GM23248 (cell line): ENCODE data around the gene OR5H6. TPM values are rescaled to one million over a fixed set of nuclear protein-coding genes. Genes with fewer than 3 reads are reported as not detected.

Experiments used
- DNase-seq: peaks from one replicate; pipeline ENCODE4 v3.0.0-alpha.2; 2015
- H2AFZ ChIP-seq: fragments of 200-600 bp; sonication (generic); 2 replicates; pipeline ENCODE4 v1.6.1; 2016; ENCODE audit warnings: antibody characterized with exemption
- H3F3A ChIP-seq: fragments of 200-600 bp; sonication (generic); 2 replicates; pipeline ENCODE4 v1.6.1; 2016; ENCODE audit warnings: mild to moderate bottlenecking, antibody characterized with exemption, mixed run types; ENCODE audit not compliant: insufficient read depth
- H3K27ac ChIP-seq: fragments of 200-600 bp; sonication (generic); 2 replicates; pipeline ENCODE4 v1.5.1; 2016; ENCODE audit warnings: mild to moderate bottlenecking
- H3K27me3 ChIP-seq: fragments of 200-600 bp; sonication (generic); replicated peaks from 2 replicates; pipeline ENCODE4 v1.6.1; 2016; ENCODE audit warnings: mild to moderate bottlenecking; ENCODE audit not compliant: insufficient read depth
- H3K36me3 ChIP-seq: fragments of 200-600 bp; sonication (generic); 2 replicates; pipeline ENCODE4 v1.6.1; 2016; ENCODE audit warnings: low read depth, mild to moderate bottlenecking
- H3K4me1 ChIP-seq: fragments of 200-600 bp; sonication (generic); 2 replicates; pipeline ENCODE4 v1.6.1; 2016; ENCODE audit warnings: mild to moderate bottlenecking; ENCODE audit not compliant: insufficient read depth
- H3K4me2 ChIP-seq: fragments of 200-600 bp; sonication (generic); one replicate; pipeline ENCODE4 v1.6.1; 2016; ENCODE audit warnings: mild to moderate bottlenecking; ENCODE audit not compliant: unreplicated experiment
- H3K4me3 ChIP-seq: fragments of 200-600 bp; sonication (generic); 2 replicates; pipeline ENCODE4 v1.5.1; 2016; ENCODE audit warnings: mild to moderate bottlenecking
- H3K79me2 ChIP-seq: fragments of 200-600 bp; sonication (generic); 2 replicates; pipeline ENCODE4 v1.6.1; 2016; ENCODE audit warnings: mild to moderate bottlenecking; ENCODE audit not compliant: insufficient read depth
- H3K9ac ChIP-seq: fragments of 200-600 bp; sonication (generic); 2 replicates; pipeline ENCODE4 v1.6.1; 2016; ENCODE audit warnings: mild to moderate bottlenecking
- H3K9me2 ChIP-seq: fragments of 200-600 bp; sonication (generic); 2 replicates; pipeline ENCODE4 v1.6.1; 2016; ENCODE audit warnings: mixed run types, mild to moderate bottlenecking, moderate library complexity; ENCODE audit not compliant: insufficient read depth
- H3K9me3 ChIP-seq: fragments of 200-600 bp; sonication (generic); one replicate; pipeline ENCODE4 v1.6.1; 2017; ENCODE audit warnings: low read depth
- H4K20me1 ChIP-seq: fragments of 200-600 bp; sonication (generic); 2 replicates; pipeline ENCODE4 v1.6.0; 2016; ENCODE audit not compliant: insufficient read depth
- EZH2 ChIP-seq: fragments of 200-600 bp; sonication (generic); IDR thresholded peaks from 2 replicates; pipeline ENCODE4 v1.6.1; 2018; ENCODE audit warnings: antibody characterized with exemption, mild to moderate bottlenecking; ENCODE audit not compliant: insufficient read depth, poor library complexity, severe bottlenecking
- EZH2phosphoT487 ChIP-seq: fragments of 200-600 bp; sonication (generic); IDR thresholded peaks from 2 replicates; pipeline ENCODE4 v1.6.1; 2018; ENCODE audit warnings: antibody characterized with exemption, moderate library complexity, mild to moderate bottlenecking, low read depth; ENCODE audit not compliant: insufficient read depth
- WGBS, 2 experiments: methylation state at CpG; one replicate each; pipeline ENCODE4 v1.1.6; 2015 to 2017; ENCODE audit warnings: low lambda C conversion rate in 2 of 2, low coverage in 1 of 2; ENCODE audit errors: missing lambda C conversion rate in 2 of 2; 5-methylcytosine and 5-hydroxymethylcytosine counted together
- in situ Hi-C: fragments of 300-500 bp; cut with MboI; formaldehyde crosslinking; loops from 2 replicates; pipeline ENCODE4 v1.15.0; 2020
- polyA plus RNA-seq: library from polyadenylated mRNA; unstranded; fragments of >200 nt; fragmentation: Nextera tagmentation; extraction: Ambion mirVana; gene quantifications from 2 replicates; pipeline ENCODE4 v1.2.1, GENCODE V29; 2016
- total RNA-seq: library from RNA; depleted of rRNA; stranded (reverse); fragments of >200 nt; shearing (Covaris generic); gene quantifications from 2 replicates; pipeline ENCODE4 v1.2.3, GENCODE V29; 2014; rRNA removed

Gene OR5H6
- total and polyA plus RNA-seq, 2 experiments from 2014 or later: not detected

- no peak within 1 kb of the TSS for H3K27ac ChIP-seq
- no peaks in the 10 kb centered on the region for H4K20me1 ChIP-seq
- no peaks in the 10 kb centered on the region for H3K36me3 ChIP-seq
- no peak for DNase-seq
- no peaks in the 10 kb centered on the region for H3K27me3 ChIP-seq
- TF ChIP-seq EZH2phosphoT487: no peak
- TF ChIP-seq EZH2: no peak
- no peaks in the 10 kb centered on the region for H3K79me2 ChIP-seq
- H3K9me3 ChIP-seq: no peaks in the 10 kb centered on the region
- no peak within 1 kb of the TSS for H3K9ac ChIP-seq
- no peaks in the 10 kb centered on the region for H3K4me1 ChIP-seq
- no peak within 1 kb of the TSS for H3K4me2 ChIP-seq
- no peak within 1 kb of the TSS for H3K4me3 ChIP-seq
- in situ Hi-C loops: no loop called here
- no peak within 1 kb of the TSS for H2AFZ ChIP-seq
- H3F3A ChIP-seq: no peaks in the 10 kb centered on the region
- WGBS, 2 experiments: 16 to 17% methylated on average over 2 of the region's 2 CpGs
- no peaks in the 10 kb centered on the region for H3K9me2 ChIP-seq
These were observed 18.2 kb downstream of the OR5H6 start, which contains the start of gene OR5H2 for GRCh38 chr3:98282205-98282604. Gene OR5H2, plus strand, starts transcription at chr3:98282505. Its CDS starts 398 bp downstream, at chr3:98282903.

GRCh38 chr3:98290916-98291315 lies 26.9 kb downstream of the OR5H6 start:
- no peak for DNase-seq
- H3K79me2 ChIP-seq: no peaks in the 10 kb centered on the region
- no peaks in the 10 kb centered on the region for H3K36me3 ChIP-seq
- in situ Hi-C loops: no loop called here
- no peaks in the 10 kb centered on the region for H3K9me2 ChIP-seq
- 2 to 7% methylated on average over 1 of the region's 1 CpG for WGBS, 2 experiments
- H3K27me3 ChIP-seq: no peaks in the 10 kb centered on the region
- no peaks in the 10 kb centered on the region for H4K20me1 ChIP-seq
- H3K27ac ChIP-seq: no peak overlapping the region
- no peak overlapping the region for H2AFZ ChIP-seq
- H3K9me3 ChIP-seq: no peaks in the 10 kb centered on the region
- H3F3A ChIP-seq: no peaks in the 10 kb centered on the region
- H3K4me3 ChIP-seq: no peak overlapping the region
- H3K4me1 ChIP-seq: no peaks in the 10 kb centered on the region
- H3K9ac ChIP-seq: no peak overlapping the region
- H3K4me2 ChIP-seq: no peak overlapping the region
- TF ChIP-seq EZH2phosphoT487: no peak
- no peak for TF ChIP-seq EZH2

GRCh38 chr3:98291332-98291957 lies 27.4 kb downstream of the OR5H6 start:
- no peaks in the 10 kb centered on the region for H3K27me3 ChIP-seq
- H3K79me2 ChIP-seq: no peaks in the 10 kb centered on the region
- H3K9me3 ChIP-seq: no peaks in the 10 kb centered on the region
- no peaks in the 10 kb centered on the region for H3K36me3 ChIP-seq
- no peaks in the 10 kb centered on the region for H3K9me2 ChIP-seq
- no peaks in the 10 kb centered on the region for H4K20me1 ChIP-seq
- no peaks in the 10 kb centered on the region for H3K4me1 ChIP-seq
- H3K27ac ChIP-seq: no peak overlapping the region
- WGBS, 2 experiments: 19 to 22% methylated on average over 9 to 10 of the region's 10 CpGs
- H3K4me2 ChIP-seq: no peak overlapping the region
- DNase-seq: no peak
- H3K9ac ChIP-seq: no peak overlapping the region
- H2AFZ ChIP-seq: no peak overlapping the region
- in situ Hi-C loops: no loop called here
- no peaks in the 10 kb centered on the region for H3F3A ChIP-seq
- no peak for TF ChIP-seq EZH2
- no peak for TF ChIP-seq EZH2phosphoT487
- no peak overlapping the region for H3K4me3 ChIP-seq

Other genes with a start within 250 kb of the OR5H6 start
- gene GABRR3, start 228.9 kb upstream of the OR5H6 start, total RNA-seq: not detected in 2 replicates
- gene GABRR3, start 228.9 kb upstream of the OR5H6 start, polyA plus RNA-seq: not detected in 2 replicates
- not detected in 2 replicates for gene OR5AC2, start 177.1 kb upstream of the OR5H6 start, total RNA-seq
- not detected in 2 replicates for gene OR5AC2, start 177.1 kb upstream of the OR5H6 start, polyA plus RNA-seq
- gene OR5H1, start 133.5 kb upstream of the OR5H6 start, total RNA-seq: not detected in 2 replicates
- gene OR5H1, start 133.5 kb upstream of the OR5H6 start, polyA plus RNA-seq: not detected in 2 replicates
- not detected in 2 replicates for gene OR5H14, start 116.8 kb upstream of the OR5H6 start, total RNA-seq
- gene OR5H14, start 116.8 kb upstream of the OR5H6 start, polyA plus RNA-seq: not detected in 2 replicates
- gene OR5H15, start 97.5 kb upstream of the OR5H6 start, total RNA-seq: not detected in 2 replicates
- gene OR5H15, start 97.5 kb upstream of the OR5H6 start, polyA plus RNA-seq: not detected in 2 replicates
- not detected in 2 replicates for gene OR5H2, start 18.3 kb downstream of the OR5H6 start, total RNA-seq
- not detected in 2 replicates for gene OR5H2, start 18.3 kb downstream of the OR5H6 start, polyA plus RNA-seq
- gene OR5K4, start 89.6 kb downstream of the OR5H6 start, total RNA-seq: not detected in 2 replicates
- not detected in 2 replicates for gene OR5K4, start 89.6 kb downstream of the OR5H6 start, polyA plus RNA-seq
- gene OR5K3, start 126.4 kb downstream of the OR5H6 start, total RNA-seq: not detected in 2 replicates
- gene OR5K3, start 126.4 kb downstream of the OR5H6 start, polyA plus RNA-seq: not detected in 2 replicates
- gene OR5K1, start 199.0 kb downstream of the OR5H6 start, total RNA-seq: not detected in 2 replicates
- gene OR5K1, start 199.0 kb downstream of the OR5H6 start, polyA plus RNA-seq: not detected in 2 replicates
- not detected in 2 replicates for gene OR5K2, start 233.4 kb downstream of the OR5H6 start, total RNA-seq
- gene OR5K2, start 233.4 kb downstream of the OR5H6 start, polyA plus RNA-seq: not detected in 2 replicates